Panc1 (cell line): Measurements from ENCODE around the gene SUFU. TPM values are rescaled to one million over a fixed set of nuclear protein-coding genes. Genes with fewer than 3 reads are reported as not detected.

Experiments used
- ATAC-seq: fragments of 200-7000 bp; cut with Tn5 transposase; 2 replicates; pipeline ENCODE4 v1.9.1; 2020; ENCODE audit warnings: mild to moderate bottlenecking, moderate library complexity
- BruUV-seq: library from RNA; stranded (reverse); fragments of 400-500 nt; replicated peaks from 2 replicates; lab custom pipeline; 2021; lab: Mats Ljungman, UMichigan
- CTCF ChIA-PET: fragments of 300-600 bp; sonication (Branson Sonifier 250); formaldehyde crosslinking; loops from one replicate; lab custom pipeline; 2022; ENCODE audit warnings: antibody characterized with exemption; lab: Charles Lee
- POLR2A ChIA-PET: fragments of 300-600 bp; sonication (Branson Sonifier 250); formaldehyde crosslinking; loops from one replicate; lab custom pipeline; 2022; ENCODE audit warnings: antibody characterized with exemption; lab: Charles Lee
- DNase-seq: peaks from one replicate; pipeline ENCODE4 v3.0.0-alpha.2; 2010; ENCODE audit warnings: low read depth, low spot score
- H3K27ac ChIP-seq: 2 replicates; pipeline ENCODE4 v1.5.1; 2011; ENCODE audit warnings: mild to moderate bottlenecking, low read length, inconsistent platforms
- H3K27me3 ChIP-seq: fragments of 200-500 bp; sonication (Bioruptor generic); 2 replicates; pipeline ENCODE4 v1.6.0; 2014; ENCODE audit warnings: low read length, inconsistent platforms; ENCODE audit not compliant: control insufficient read depth, insufficient read depth
- H3K36me3 ChIP-seq: fragments of 200-500 bp; sonication (Bioruptor generic); 2 replicates; pipeline ENCODE4 v1.5.1; 2014; ENCODE audit warnings: inconsistent platforms, mild to moderate bottlenecking, low read length, moderate library complexity; ENCODE audit not compliant: control insufficient read depth, insufficient read depth
- H3K4me1 ChIP-seq: 2 replicates; pipeline ENCODE4 v1.5.1; 2011; ENCODE audit warnings: inconsistent platforms, mild to moderate bottlenecking, low read length, moderate library complexity; ENCODE audit not compliant: control insufficient read depth, insufficient read depth
- H3K4me3 ChIP-seq, 2 experiments: 2 replicates each; pipeline ENCODE4 v1.5.1; 2011 to 2012; ENCODE audit warnings: low read depth in 2 of 2, low read length in 2 of 2, mild to moderate bottlenecking in 2 of 2, inconsistent platforms in 1 of 2, moderate library complexity in 1 of 2
- H3K9me3 ChIP-seq: fragments of 200-500 bp; sonication (Bioruptor generic); 2 replicates; pipeline ENCODE4 v1.5.1; 2014; ENCODE audit warnings: low read depth, mild to moderate bottlenecking, inconsistent platforms, low read length, moderate library complexity; ENCODE audit not compliant: control insufficient read depth, insufficient read depth
- POLR2AphosphoS5 ChIP-seq: IDR thresholded peaks from 2 replicates; pipeline ENCODE4 v1.6.1; 2012; ENCODE audit warnings: mild to moderate bottlenecking, low read depth, low read length, moderate library complexity
- SIN3A ChIP-seq: IDR thresholded peaks from 2 replicates; pipeline ENCODE4 v1.6.1; 2012; ENCODE audit warnings: low read depth, mild to moderate bottlenecking, low read length, moderate library complexity, borderline replicate concordance; ENCODE audit not compliant: insufficient read depth
- TCF7L2 ChIP-seq: IDR thresholded peaks from 2 replicates; pipeline ENCODE4 v1.6.1; 2011; ENCODE audit warnings: mild to moderate bottlenecking, low read depth, low read length, inconsistent platforms
- in situ Hi-C: cut with HindIII; loops from 2 replicates; pipeline ENCODE4 v1.10.0; 2016; ENCODE audit warnings: low sequenced_read_pairs, low pct_unique_long_range_greater_than_20kb
- intact Hi-C: fragments of 100-400 bp; cut with micrococcal nuclease; formaldehyde crosslinking; loops from one replicate; pipeline ENCODE4 v1.10.0; 2022; ENCODE audit not compliant: unreplicated experiment
- total RNA-seq: library from RNA; stranded (reverse); gene quantifications from one replicate; pipeline ENCODE4 v1.2.1, GENCODE V29; 2021; ENCODE audit not compliant: unreplicated experiment
- TF ChIP-seq, protein P1 (sequence below), 2 experiments: IDR thresholded peaks; 2 replicates each; pipeline ENCODE4 v1.6.1; 2011 to 2012; ENCODE audit warnings: low read depth in 2 of 2, control low read depth in 1 of 2, low read length in 1 of 2, mild to moderate bottlenecking in 1 of 2, moderate library complexity in 1 of 2; ENCODE audit not compliant: insufficient read depth in 1 of 2
- TF ChIP-seq, protein P2 (sequence below): fragments of 450-650 bp; IDR thresholded peaks from 2 replicates; pipeline ENCODE4 v1.5.1; 2017; ENCODE audit warnings: mild to moderate bottlenecking

Gene SUFU
- total RNA-seq, 1 experiment from 2014 or later = 9.5 TPM

DNA sequence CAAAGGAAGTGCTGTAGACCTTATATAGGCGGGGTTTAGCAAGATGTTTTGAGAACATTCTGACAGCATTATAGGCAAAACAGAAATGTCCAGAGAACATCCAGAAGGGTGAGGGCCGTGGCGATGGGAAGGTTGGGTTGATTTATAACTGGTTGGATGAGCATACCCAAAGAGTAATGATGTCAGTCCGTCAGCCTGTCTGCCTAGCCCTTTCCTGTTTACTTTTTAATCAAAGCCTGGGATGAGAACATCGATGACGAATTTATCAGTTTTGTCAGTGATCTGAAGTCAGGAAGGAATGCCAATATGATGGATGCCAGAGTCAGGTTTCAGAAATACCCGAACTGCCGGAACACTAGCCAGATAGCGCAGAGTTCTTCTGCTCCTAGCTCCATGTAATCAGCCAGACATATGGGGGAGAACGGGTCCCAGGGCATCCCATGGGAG, 106.7 kb downstream of the SUFU start:
- Histone ChIP-seq H3K4me3 (no peak overlapping the region), H3K4me1 (no peaks in the 10 kb centered on the region; the same call in 1 of the 2 replicates), H3K9me3 (no peaks in the 10 kb centered on the region), H3K27ac (no peak overlapping the region), H3K36me3 (no peaks in the 10 kb centered on the region), H3K27me3 (no peaks in the 10 kb centered on the region)
- BruUV-seq = no TSS peak
- ChIA-PET CTCF (no interaction called here), POLR2A (no interaction called here)
- in situ Hi-C loops (no loop called here), intact Hi-C loops (no loop called here)
- DNase-seq = no peak
- ATAC-seq = no peak
- TF ChIP-seq SIN3A (no peak), TCF7L2 (no peak), POLR2AphosphoS5 (no peak)
- TF ChIP-seq, protein P1, sequence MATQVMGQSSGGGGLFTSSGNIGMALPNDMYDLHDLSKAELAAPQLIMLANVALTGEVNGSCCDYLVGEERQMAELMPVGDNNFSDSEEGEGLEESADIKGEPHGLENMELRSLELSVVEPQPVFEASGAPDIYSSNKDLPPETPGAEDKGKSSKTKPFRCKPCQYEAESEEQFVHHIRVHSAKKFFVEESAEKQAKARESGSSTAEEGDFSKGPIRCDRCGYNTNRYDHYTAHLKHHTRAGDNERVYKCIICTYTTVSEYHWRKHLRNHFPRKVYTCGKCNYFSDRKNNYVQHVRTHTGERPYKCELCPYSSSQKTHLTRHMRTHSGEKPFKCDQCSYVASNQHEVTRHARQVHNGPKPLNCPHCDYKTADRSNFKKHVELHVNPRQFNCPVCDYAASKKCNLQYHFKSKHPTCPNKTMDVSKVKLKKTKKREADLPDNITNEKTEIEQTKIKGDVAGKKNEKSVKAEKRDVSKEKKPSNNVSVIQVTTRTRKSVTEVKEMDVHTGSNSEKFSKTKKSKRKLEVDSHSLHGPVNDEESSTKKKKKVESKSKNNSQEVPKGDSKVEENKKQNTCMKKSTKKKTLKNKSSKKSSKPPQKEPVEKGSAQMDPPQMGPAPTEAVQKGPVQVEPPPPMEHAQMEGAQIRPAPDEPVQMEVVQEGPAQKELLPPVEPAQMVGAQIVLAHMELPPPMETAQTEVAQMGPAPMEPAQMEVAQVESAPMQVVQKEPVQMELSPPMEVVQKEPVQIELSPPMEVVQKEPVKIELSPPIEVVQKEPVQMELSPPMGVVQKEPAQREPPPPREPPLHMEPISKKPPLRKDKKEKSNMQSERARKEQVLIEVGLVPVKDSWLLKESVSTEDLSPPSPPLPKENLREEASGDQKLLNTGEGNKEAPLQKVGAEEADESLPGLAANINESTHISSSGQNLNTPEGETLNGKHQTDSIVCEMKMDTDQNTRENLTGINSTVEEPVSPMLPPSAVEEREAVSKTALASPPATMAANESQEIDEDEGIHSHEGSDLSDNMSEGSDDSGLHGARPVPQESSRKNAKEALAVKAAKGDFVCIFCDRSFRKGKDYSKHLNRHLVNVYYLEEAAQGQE (IDR thresholded peaks at IDR 0.05; ENCODE audit: insufficient read depth in 1 of 2, low read depth in 2 of 2, low read length in 1 of 2) = no peak
- TF ChIP-seq, protein P2, sequence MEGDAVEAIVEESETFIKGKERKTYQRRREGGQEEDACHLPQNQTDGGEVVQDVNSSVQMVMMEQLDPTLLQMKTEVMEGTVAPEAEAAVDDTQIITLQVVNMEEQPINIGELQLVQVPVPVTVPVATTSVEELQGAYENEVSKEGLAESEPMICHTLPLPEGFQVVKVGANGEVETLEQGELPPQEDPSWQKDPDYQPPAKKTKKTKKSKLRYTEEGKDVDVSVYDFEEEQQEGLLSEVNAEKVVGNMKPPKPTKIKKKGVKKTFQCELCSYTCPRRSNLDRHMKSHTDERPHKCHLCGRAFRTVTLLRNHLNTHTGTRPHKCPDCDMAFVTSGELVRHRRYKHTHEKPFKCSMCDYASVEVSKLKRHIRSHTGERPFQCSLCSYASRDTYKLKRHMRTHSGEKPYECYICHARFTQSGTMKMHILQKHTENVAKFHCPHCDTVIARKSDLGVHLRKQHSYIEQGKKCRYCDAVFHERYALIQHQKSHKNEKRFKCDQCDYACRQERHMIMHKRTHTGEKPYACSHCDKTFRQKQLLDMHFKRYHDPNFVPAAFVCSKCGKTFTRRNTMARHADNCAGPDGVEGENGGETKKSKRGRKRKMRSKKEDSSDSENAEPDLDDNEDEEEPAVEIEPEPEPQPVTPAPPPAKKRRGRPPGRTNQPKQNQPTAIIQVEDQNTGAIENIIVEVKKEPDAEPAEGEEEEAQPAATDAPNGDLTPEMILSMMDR = no peak

DNA sequence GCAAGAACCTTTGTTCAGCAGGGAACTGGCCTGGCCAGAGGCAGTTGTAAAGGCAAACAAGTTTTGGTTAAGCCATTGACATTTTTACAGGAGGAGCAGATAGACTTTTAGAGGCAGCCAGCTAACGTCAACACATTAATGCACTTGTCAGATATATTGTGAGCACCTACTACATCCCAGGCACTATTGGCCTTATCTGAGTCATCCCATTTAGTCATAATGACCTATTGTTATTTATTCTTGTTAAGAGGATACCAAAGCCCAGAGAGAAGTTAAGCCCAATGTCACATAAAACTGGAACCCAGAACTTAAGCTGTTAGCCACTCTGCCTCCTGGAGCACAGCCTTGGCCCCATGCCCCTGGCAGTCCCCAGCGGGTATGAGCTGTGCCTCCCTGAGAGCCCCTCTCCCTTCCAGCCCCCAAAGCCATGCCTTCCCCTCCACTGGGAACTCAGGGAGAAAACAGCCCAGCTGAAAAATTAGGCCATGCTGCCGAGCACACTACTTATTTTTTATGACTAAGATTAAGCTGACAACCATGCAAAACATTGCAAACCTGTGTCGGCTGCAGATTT, 107.8 kb downstream of the SUFU start:
- POLR2A ChIA-PET = interaction anchor here (0.5 kb wide), 1 partner anchor 216 kb away, joined by 4 read pairs; the partner anchor contains the start of gene NFKB2

More for the DNA sequence above, 107.8 kb downstream of the SUFU start:
- H3K27me3 ChIP-seq = no peaks in the 10 kb centered on the region
- CTCF ChIA-PET = interaction anchor here (0.6 kb wide), 2 partner anchors 21 to 1618 kb away, joined by 3 to 9 read pairs; no protein-coding TSS in a partner anchor
- no peaks in the 10 kb centered on the region for H3K36me3 ChIP-seq
- no peak overlapping the region for H3K27ac ChIP-seq
- H3K9me3 ChIP-seq = no peaks in the 10 kb centered on the region
- H3K4me1 ChIP-seq = no peaks in the 10 kb centered on the region; the same call in 1 of the 2 replicates
- in situ Hi-C loops (no loop called here), intact Hi-C loops (no loop called here)
- H3K4me3 ChIP-seq = no peak overlapping the region
- no peak for TF ChIP-seq POLR2AphosphoS5
- TF ChIP-seq, protein P2 = no peak
- no peak for TF ChIP-seq TCF7L2
- TF ChIP-seq SIN3A = no peak
- TF ChIP-seq, protein P1 (IDR thresholded peaks at IDR 0.05; ENCODE audit: insufficient read depth in 1 of 2, low read depth in 2 of 2, low read length in 1 of 2) = no peak
- no TSS peak for BruUV-seq
- DNase-seq (no peak), ATAC-seq (0 out of 2 replicates have a peak, but pooled peaks have one; percentile 40)
